Measurements from ENCODE around the gene SMIM10L1. TPM values are rescaled to one million over a fixed set of nuclear protein-coding genes. Genes with fewer than 3 reads are reported as not detected.

SMIM10L1 gene
- total RNA-seq, 1 donor from 2014 or later = 5.0 TPM

GRCh38 chr12:11183011-11183410 lies 12.0 kb downstream of the SMIM10L1 start:
- DNase-seq (ENCODE audit: low read depth, low spot score) = no peak

- DNase-seq (ENCODE audit: low read depth, low spot score) = no peak
Observed at GRCh38 chr12:11186837-11187236, 15.8 kb downstream of the SMIM10L1 start, which contains the start of gene TAS2R42. Gene TAS2R42 (minus strand): TSS chr12:11186937. CDS start chr12:11186937, 0 bp downstream.

- DNase-seq (ENCODE audit: low read depth, low spot score) = no peak
Observed at GRCh38 chr12:11202811-11203210, 31.8 kb downstream of the SMIM10L1 start.

GRCh38 chr12:11204173-11204572 lies 33.2 kb downstream of the SMIM10L1 start:
- no peak for DNase-seq (ENCODE audit: low read depth, low spot score)

GRCh38 chr12:11209113-11209512 lies 38.1 kb downstream of the SMIM10L1 start:
- DNase-seq (ENCODE audit: low read depth, low spot score) = no peak

Other genes with a start within 250 kb of the SMIM10L1 start
- gene PRH2, start 242.0 kb upstream of the SMIM10L1 start, total RNA-seq = not detected in 2 replicates
- gene TAS2R14, start 231.9 kb upstream of the SMIM10L1 start, total RNA-seq = 0.92 and 1.4 TPM in 2 replicates
- gene TAS2R50, start 184.3 kb upstream of the SMIM10L1 start, total RNA-seq = 1.1 and 1.6 TPM in 2 replicates
- gene TAS2R20, start 172.9 kb upstream of the SMIM10L1 start, total RNA-seq = 2.2 TPM in 2 replicates
- 3.9 and 4.1 TPM in 2 replicates for gene TAS2R19, start 148.6 kb upstream of the SMIM10L1 start, total RNA-seq
- 2.6 and 3.2 TPM in 2 replicates for gene TAS2R31, start 139.8 kb upstream of the SMIM10L1 start, total RNA-seq
- 1.3 and 1.6 TPM in 2 replicates for gene TAS2R46, start 108.9 kb upstream of the SMIM10L1 start, total RNA-seq
- 0.40 and 1.3 TPM in 2 replicates for gene TAS2R43, start 78.9 kb upstream of the SMIM10L1 start, total RNA-seq
- gene TAS2R30, start 36.5 kb upstream of the SMIM10L1 start, total RNA-seq = 2.2 and 3.5 TPM in 2 replicates
- gene TAS2R42, start 15.7 kb downstream of the SMIM10L1 start, total RNA-seq = not detected in 2 replicates
- not detected in 2 replicates for gene PRB3, start 98.5 kb downstream of the SMIM10L1 start, total RNA-seq
- gene PRB4, start 139.2 kb downstream of the SMIM10L1 start, total RNA-seq = not detected in 2 replicates
- gene PRB2, start 224.4 kb downstream of the SMIM10L1 start, total RNA-seq = not detected in 2 replicates

Data from pulmonary artery endothelial cell (primary cell).